ENCODE measurements around the gene PSMD6. TPM values are rescaled to one million over a fixed set of nuclear protein-coding genes. Genes with fewer than 3 reads are reported as not detected.

PSMD6 gene
- total RNA-seq, 2 donors from 2014 or later = 99.7 to 109 TPM

GRCh38 chr3:64026346-64026745, 3.1 kb upstream of the PSMD6 start:
- H3K27ac Mint-ChIP-seq = no peak overlapping the region
- H3K9ac ChIP-seq (ENCODE audit: extremely low read depth, low read length, poor library complexity, severe bottlenecking) = no peak overlapping the region
- WGBS, 2 experiments (ENCODE audit: insufficient coverage in 1 of 2, insufficient read length in 1 of 2) = 92% methylated on average over 2 of the region's 2 CpGs; no CpG with 5 or more reads in 1 of the 2 experiments

GRCh38 chr3:64023861-64024223, 548 bp upstream of the PSMD6 start:
- TF ChIP-seq CTCF (conservative IDR thresholded peaks at IDR 0.05) = no peak
- H3K4me3 ChIP-seq (ENCODE audit: low read length) = peak overlapping the region; percentile 89
- no peak overlapping the region for H3K9ac ChIP-seq (ENCODE audit: extremely low read depth, low read length, poor library complexity, severe bottlenecking)
- H3K4me1 Mint-ChIP-seq = peaks cover 15% of the 10 kb centered on the region
- H3K36me3 ChIP-seq (ENCODE audit: control insufficient read depth, insufficient read depth, low read length) = peaks cover 33% of the 10 kb centered on the region
- DNase-seq = no peak
- no peaks in the 10 kb centered on the region for H3K27me3 ChIP-seq (ENCODE audit: control insufficient read depth, insufficient read depth, low read length, poor library complexity, severe bottlenecking)
- WGBS, 2 experiments (ENCODE audit: insufficient coverage in 1 of 2, insufficient read length in 1 of 2) = 83 to 88% methylated on average over 5 of the region's 5 CpGs
- no peaks in the 10 kb centered on the region for H3K9me3 ChIP-seq (ENCODE audit: control insufficient read depth, low read length)
- H3K27ac Mint-ChIP-seq = no peak overlapping the region
- no peaks in the 10 kb centered on the region for H3K9me3 Mint-ChIP-seq
- no peaks in the 10 kb centered on the region for H3K27me3 Mint-ChIP-seq (ENCODE audit: insufficient read depth)
- H3K4me1 ChIP-seq (ENCODE audit: control insufficient read depth, insufficient read depth, low read length) = no peaks in the 10 kb centered on the region
- H3K27ac ChIP-seq (ENCODE audit: low read depth, low read length) = no peak overlapping the region
- peak overlapping the region; percentile 85 for H3K4me3 Mint-ChIP-seq
- H3K36me3 Mint-ChIP-seq (ENCODE audit: low read depth) = peaks cover 24% of the 10 kb centered on the region

More at GRCh38 chr3:64026346-64026745, 3.1 kb upstream of the PSMD6 start:
- H3K4me1 ChIP-seq (ENCODE audit: control insufficient read depth, insufficient read depth, low read length) = no peaks in the 10 kb centered on the region
- Mint-ChIP-seq H3K36me3 (ENCODE audit: low read depth) (peaks cover 10% of the 10 kb centered on the region), H3K4me3 (no peak overlapping the region), H3K4me1 (peaks cover 26% of the 10 kb centered on the region), H3K27me3 (ENCODE audit: insufficient read depth) (no peaks in the 10 kb centered on the region), H3K9me3 (no peaks in the 10 kb centered on the region)
- H3K9me3 ChIP-seq (ENCODE audit: control insufficient read depth, low read length) = no peaks in the 10 kb centered on the region
- no peak overlapping the region for H3K4me3 ChIP-seq (ENCODE audit: low read length)
- DNase-seq = no peak
- TF ChIP-seq CTCF (conservative IDR thresholded peaks at IDR 0.05) = no peak
- H3K36me3 ChIP-seq (ENCODE audit: control insufficient read depth, insufficient read depth, low read length) = peaks cover 9% of the 10 kb centered on the region
- H3K27ac ChIP-seq (ENCODE audit: low read depth, low read length) = no peak overlapping the region
- H3K27me3 ChIP-seq (ENCODE audit: control insufficient read depth, insufficient read depth, low read length, poor library complexity, severe bottlenecking) = no peaks in the 10 kb centered on the region

- WGBS, 2 experiments (ENCODE audit: insufficient coverage in 1 of 2, insufficient read length in 1 of 2) = 22 to 33% methylated on average over 12 to 24 of the region's 24 CpGs
- peak overlapping the region; percentile 92 for H3K27ac Mint-ChIP-seq
- H3K36me3 Mint-ChIP-seq (ENCODE audit: low read depth) = peaks cover 35% of the 10 kb centered on the region
- no peaks in the 10 kb centered on the region for H3K9me3 Mint-ChIP-seq
- Histone ChIP-seq H3K4me1 (ENCODE audit: control insufficient read depth, insufficient read depth, low read length) (no peaks in the 10 kb centered on the region), H3K27me3 (ENCODE audit: control insufficient read depth, insufficient read depth, low read length, poor library complexity, severe bottlenecking) (no peaks in the 10 kb centered on the region), H3K27ac (ENCODE audit: low read depth, low read length) (peak overlapping the region; percentile 60), H3K4me3 (ENCODE audit: low read length) (peak overlapping the region; percentile 89), H3K9ac (ENCODE audit: extremely low read depth, low read length, poor library complexity, severe bottlenecking) (peak overlapping the region; percentile 86), H3K9me3 (ENCODE audit: control insufficient read depth, low read length) (no peaks in the 10 kb centered on the region), H3K36me3 (ENCODE audit: control insufficient read depth, insufficient read depth, low read length) (peaks cover 45% of the 10 kb centered on the region)
- no peaks in the 10 kb centered on the region for H3K27me3 Mint-ChIP-seq (ENCODE audit: insufficient read depth)
- H3K4me1 Mint-ChIP-seq = peaks cover 12% of the 10 kb centered on the region
- no peak for TF ChIP-seq CTCF (conservative IDR thresholded peaks at IDR 0.05)
- H3K4me3 Mint-ChIP-seq = peak overlapping the region; percentile 85
- peak; percentile 51 for DNase-seq
These were observed 675 bp downstream of the PSMD6 start for GRCh38 chr3:64022451-64023186.

Data from endodermal cell (in vitro differentiated cells).